HepG2 (cell line): ENCODE data around the gene BPIFA2. TPM values are rescaled to one million over a fixed set of nuclear protein-coding genes. Genes with fewer than 3 reads are reported as not detected.
A peak's percentile ranks its signal among the peaks of the same experiment; 100 is the strongest.

Experiments
- BCL6 ChIP-seq: IDR thresholded peaks from 2 replicates; pipeline ENCODE4 v1.6.1; 2016; ENCODE audit warnings: missing genetic modification reagents, missing compliant biosample characterization
- BRD4 ChIP-seq: sonication (generic); formaldehyde crosslinking; IDR thresholded peaks from 2 replicates; pipeline ENCODE4 v1.4.0; 2020; ENCODE audit warnings: missing genetic modification reagents
- DRAP1 ChIP-seq: IDR thresholded peaks from 2 replicates; pipeline ENCODE4 v1.6.1; 2016; ENCODE audit warnings: missing genetic modification reagents, missing compliant biosample characterization
- FOXM1 ChIP-seq: sonication (generic); formaldehyde crosslinking; IDR thresholded peaks from 2 replicates; pipeline ENCODE4 v1.5.0; 2020; ENCODE audit warnings: missing genetic modification reagents
- SIX1 ChIP-seq: sonication (generic); formaldehyde crosslinking; IDR thresholded peaks from 2 replicates; pipeline ENCODE4 v1.4.0; 2020; ENCODE audit warnings: missing genetic modification reagents, borderline replicate concordance
- SKI ChIP-seq: fragments of 450-650 bp; IDR thresholded peaks from one replicate; pipeline ENCODE4 v1.6.1; 2018; ENCODE audit warnings: mild to moderate bottlenecking; ENCODE audit not compliant: partially characterized antibody
- SMYD3 ChIP-seq: sonication (generic); formaldehyde crosslinking; IDR thresholded peaks from 2 replicates; pipeline ENCODE4 v1.8.1; 2023; ENCODE audit warnings: mild to moderate bottlenecking, missing genetic modification reagents
- SYNCRIP ChIP-seq: fragments of 200-400 bp; formaldehyde crosslinking; IDR thresholded peaks from 2 replicates; pipeline ENCODE4 v1.6.1; 2018; ENCODE audit warnings: mild to moderate bottlenecking, low read depth, low read length; ENCODE audit not compliant: insufficient read depth
- TEF ChIP-seq: sonication (generic); formaldehyde crosslinking; IDR thresholded peaks from 2 replicates; pipeline ENCODE4 v1.5.0; 2020; ENCODE audit warnings: missing genetic modification reagents
- THAP7 ChIP-seq: sonication (generic); formaldehyde crosslinking; IDR thresholded peaks from 2 replicates; pipeline ENCODE4 v1.8.1; 2023; ENCODE audit warnings: mild to moderate bottlenecking, missing genetic modification reagents
- THAP8 ChIP-seq: sonication (generic); formaldehyde crosslinking; IDR thresholded peaks from 2 replicates; pipeline ENCODE4 v1.5.1; 2020; ENCODE audit warnings: missing genetic modification reagents, mild to moderate bottlenecking, borderline replicate concordance
- USF2 ChIP-seq, 2 experiments: sonication (generic) in 1 of 2; formaldehyde crosslinking in 1 of 2; IDR thresholded peaks; 2 replicates each; pipeline versions ENCODE4 v1.5.1 to v1.6.1; 2011 to 2020; ENCODE audit warnings: borderline replicate concordance in 1 of 2, low read depth in 1 of 2, low read length in 1 of 2, mild to moderate bottlenecking in 1 of 2, missing genetic modification reagents in 1 of 2, moderate library complexity in 1 of 2
- ZBTB37 ChIP-seq: sonication (generic); formaldehyde crosslinking; IDR thresholded peaks from 2 replicates; pipeline ENCODE4 v1.4.0; 2020; ENCODE audit warnings: mild to moderate bottlenecking, missing genetic modification reagents
- ZKSCAN8 ChIP-seq: IDR thresholded peaks from 2 replicates; pipeline ENCODE4 v1.6.1; 2016; ENCODE audit warnings: borderline replicate concordance, missing genetic modification reagents, missing compliant biosample characterization
- ZNF275 ChIP-seq: sonication (generic); formaldehyde crosslinking; IDR thresholded peaks from 2 replicates; pipeline ENCODE4 v1.8.0; 2022; ENCODE audit warnings: missing genetic modification reagents, mild to moderate bottlenecking, inconsistent platforms, borderline replicate concordance
- ZNF441 ChIP-seq: sonication (generic); formaldehyde crosslinking; IDR thresholded peaks from 2 replicates; pipeline ENCODE4 v1.7.0; 2021; ENCODE audit warnings: missing genetic modification reagents, borderline replicate concordance
- ZNF691 ChIP-seq: sonication (generic); formaldehyde crosslinking; IDR thresholded peaks from 2 replicates; pipeline ENCODE4 v1.4.0; 2020; ENCODE audit warnings: missing genetic modification reagents, low read depth, mild to moderate bottlenecking, borderline replicate concordance
- ZNF75D ChIP-seq: sonication (generic); formaldehyde crosslinking; IDR thresholded peaks from 2 replicates; pipeline ENCODE4 v1.8.1; 2023; ENCODE audit warnings: missing genetic modification reagents, mild to moderate bottlenecking, borderline replicate concordance
- ZNF792 ChIP-seq: IDR thresholded peaks from 2 replicates; pipeline ENCODE4 v1.6.1; 2016
- ZZZ3 ChIP-seq: sonication (generic); formaldehyde crosslinking; IDR thresholded peaks from 2 replicates; pipeline ENCODE4 v1.4.0; 2020; ENCODE audit warnings: missing genetic modification reagents, mild to moderate bottlenecking, borderline replicate concordance
- polyA plus RNA-seq, 8 experiments: library from polyadenylated mRNA; depleted of rRNA in 3 of 8; stranded (reverse) in 7 of 8; unstranded in 1 of 8; fragments of >200 nt; fragmentation: Illumina TruSeq in 4 of 8; extraction: Trizol in 4 of 8; gene quantifications; 2 replicates each; pipeline versions ENCODE4 v1.2.1 to v1.2.3, GENCODE V29; 2011 to 2016; ENCODE audit warnings: low read depth in 4 of 8, missing spikeins in 1 of 8, mixed read lengths in 1 of 8; ENCODE audit not compliant: insufficient read depth in 1 of 8
- total RNA-seq, 5 experiments: library from RNA; depleted of rRNA; stranded (reverse); fragments of >200 nt; fragmentation: Illumina TruSeq; extraction: Trizol; gene quantifications; 2 replicates each; pipeline ENCODE4 v1.2.3, GENCODE V29; 2016; ENCODE audit warnings: low read depth in 1 of 5

The BPIFA2 gene
- total and polyA plus RNA-seq, 2 of the 13 experiments (the other 11 are each of a cell fraction or from before 2014, with no cell fraction given): not detected

GRCh38 chr20:33209789-33210188 lies 41.8 kb downstream of the BPIFA2 start (continued):
- TF ChIP-seq BRD4 (CRISPR knock-in tag) (no peak), ZNF691 (CRISPR knock-in tag) (peak; percentile 81; the same call in 1 of the 2 replicates), BCL6 (CRISPR knock-in tag) (peak; percentile 65), DRAP1 (peak; percentile 70; the same call in 1 of the 2 replicates), SKI (no peak), ZKSCAN8 (CRISPR knock-in tag) (peak; percentile 90), THAP8 (CRISPR knock-in tag) (no peak), THAP7 (CRISPR knock-in tag) (no peak), SMYD3 (peak; percentile 98), TEF (CRISPR knock-in tag) (peak; percentile 96), SIX1 (no peak), SYNCRIP (no peak), FOXM1 (CRISPR knock-in tag) (0 out of 2 replicates have a peak, but pooled peaks have one; percentile 56), ZNF441 (CRISPR knock-in tag) (peak; percentile 96), ZNF75D (CRISPR knock-in tag) (peak; percentile 93), ZNF792 (CRISPR knock-in tag) (peak; percentile 99), ZBTB37 (CRISPR knock-in tag) (no peak), ZNF275 (peak; percentile 96), ZZZ3 (no peak), USF2 (IDR thresholded peaks at IDR 0.05; ENCODE audit: low read depth, low read length) (no peak), USF2 (CRISPR knock-in tag; IDR thresholded peaks at IDR 0.05; ENCODE audit: borderline replicate concordance) (no peak)
